B cell (primary cell): ENCODE measurements around the gene RFXAP. TPM values are rescaled to one million over a fixed set of nuclear protein-coding genes. Genes with fewer than 3 reads are reported as not detected.

Experiments used
- ATAC-seq: fragments of 200-7000 bp; cut with Tn5 transposase; one replicate; pipeline ENCODE4 v1.10.0; 2021; ENCODE audit warnings: low read depth, mild to moderate bottlenecking, moderate number of reproducible peaks, moderate library complexity
- CTCF ChIA-PET: fragments of 350-600 bp; sonication (Branson Sonifier 250); formaldehyde crosslinking; loops from one replicate; lab custom pipeline; 2021; ENCODE audit warnings: antibody characterized with exemption, inconsistent platforms; lab: Charles Lee
- POLR2A ChIA-PET: fragments of 350-600 bp; sonication (Branson Sonifier 250); formaldehyde crosslinking; loops from one replicate; lab custom pipeline; 2021; ENCODE audit warnings: antibody characterized with exemption; lab: Charles Lee
- DNase-seq: peaks from one replicate; pipeline ENCODE4 v3.0.0; 2013
- H2AFZ ChIP-seq: 2 replicates; pipeline ENCODE4 v1.6.1; 2012; ENCODE audit warnings: mild to moderate bottlenecking, low read depth, low read length; ENCODE audit not compliant: insufficient read depth, poor library complexity, severe bottlenecking
- H3K27ac ChIP-seq, 2 donors: 1 replicate in 1 of 2; 2 replicates in 1 of 2; pipeline ENCODE4 v1.5.1; 2012 to 2013; ENCODE audit warnings: low read length in 2 of 2, mild to moderate bottlenecking in 2 of 2, moderate library complexity in 1 of 2
- H3K27me3 ChIP-seq, 4 experiments: fragments of 200-600 bp in 1 of 4; sonication (generic) in 1 of 4; replicated peaks in 1 of 4; 1 replicate in 2 of 4; 2 replicates in 2 of 4; pipeline versions ENCODE4 v1.6.1 to v1.7.0; 2013 to 2016; ENCODE audit warnings: low read length in 3 of 4, mild to moderate bottlenecking in 2 of 4, mixed read lengths in 1 of 4, moderate library complexity in 1 of 4; ENCODE audit not compliant: insufficient read depth in 4 of 4, control insufficient read depth in 3 of 4; ENCODE audit errors: control extremely low read depth in 1 of 4
- H3K36me3 ChIP-seq, 2 experiments: replicated peaks in 1 of 2; 1 replicate in 1 of 2; 2 replicates in 1 of 2; pipeline versions ENCODE4 v1.6.1 to v1.7.1; 2013; ENCODE audit warnings: low read length in 1 of 2; ENCODE audit not compliant: insufficient read depth in 2 of 2, control insufficient read depth in 1 of 2; ENCODE audit errors: control extremely low read depth in 1 of 2, extremely low read depth in 1 of 2
- H3K4me1 ChIP-seq, 2 donors: fragments of 200-600 bp in 1 of 2; sonication (generic) in 1 of 2; 1 replicate in 1 of 2; 2 replicates in 1 of 2; pipeline versions ENCODE4 v1.5.1 to v1.6.1; 2013 to 2017; ENCODE audit warnings: low read length in 2 of 2; ENCODE audit not compliant: control insufficient read depth in 2 of 2, insufficient read depth in 2 of 2
- H3K4me2 ChIP-seq: replicated peaks from 2 replicates; pipeline ENCODE3; 2012; ENCODE audit warnings: mild to moderate bottlenecking, low read depth, low read length; ENCODE audit not compliant: poor library complexity, severe bottlenecking
- H3K4me3 ChIP-seq, 5 experiments: fragments of 200-600 bp in 1 of 5; sonication (generic) in 1 of 5; 1 replicate in 3 of 5; 2 replicates in 2 of 5; pipeline versions ENCODE4 v1.5.1 to v1.7.0; 2011 to 2016; ENCODE audit warnings: low read length in 4 of 5, mild to moderate bottlenecking in 4 of 5, low read depth in 2 of 5, control low read depth in 1 of 5, moderate library complexity in 1 of 5; ENCODE audit not compliant: insufficient read depth in 1 of 5; ENCODE audit errors: control extremely low read depth in 1 of 5, extremely low read depth in 1 of 5
- H3K79me2 ChIP-seq: fragments of 200-600 bp; sonication (generic); one replicate; pipeline ENCODE4 v1.6.0; 2016; ENCODE audit warnings: low read length; ENCODE audit not compliant: control insufficient read depth, insufficient read depth
- H3K9ac ChIP-seq: fragments of 200-600 bp; sonication (generic); 2 replicates; pipeline ENCODE4 v1.6.1; 2017; ENCODE audit warnings: mild to moderate bottlenecking, low read length, moderate library complexity
- H3K9me3 ChIP-seq, 3 donors: one replicate each; pipeline versions ENCODE4 v1.6.1 to v1.7.1; 2013; ENCODE audit warnings: low read length in 2 of 3; ENCODE audit not compliant: control insufficient read depth in 2 of 3, insufficient read depth in 1 of 3; ENCODE audit errors: control extremely low read depth in 1 of 3
- H4K20me1 ChIP-seq: 2 replicates; pipeline ENCODE4 v1.6.0; 2012; ENCODE audit warnings: mild to moderate bottlenecking, low read length; ENCODE audit not compliant: insufficient read depth, control insufficient read depth, poor library complexity, severe bottlenecking
- H3K27ac Mint-ChIP-seq: one replicate; pipeline ENCODE4 v1.8.0; 2021; ENCODE audit warnings: mixed read lengths
- H3K27me3 Mint-ChIP-seq: one replicate; pipeline ENCODE4 v1.8.0; 2021; ENCODE audit warnings: mixed read lengths
- H3K4me1 Mint-ChIP-seq: one replicate; pipeline ENCODE4 v1.8.0; 2021; ENCODE audit warnings: mixed read lengths
- H3K4me3 Mint-ChIP-seq: one replicate; pipeline ENCODE4 v1.8.0; 2021; ENCODE audit warnings: mixed read lengths
- H3K9me3 Mint-ChIP-seq: one replicate; pipeline ENCODE4 v1.8.0; 2022; ENCODE audit warnings: mixed read lengths; ENCODE audit not compliant: insufficient read depth
- CTCF ChIP-seq: fragments of 200-600 bp; IDR thresholded peaks from one replicate; pipeline ENCODE4 v1.8.0; 2022; ENCODE audit warnings: antibody characterized with exemption, mild to moderate bottlenecking
- EZH2 ChIP-seq: IDR thresholded peaks from 2 replicates; pipeline ENCODE4 v1.6.1; 2012; ENCODE audit warnings: borderline replicate concordance, low read depth, mild to moderate bottlenecking, moderate library complexity, low read length; ENCODE audit not compliant: insufficient read depth, poor library complexity, severe bottlenecking
- WGBS: methylation state at CpG from one replicate; pipeline ENCODE4 v1.1.5; 2013; ENCODE audit warnings: missing lambda C conversion rate; ENCODE audit not compliant: insufficient coverage; 5-methylcytosine and 5-hydroxymethylcytosine counted together
- intact Hi-C: fragments of 100-400 bp; cut with micrococcal nuclease; formaldehyde crosslinking; loops from one replicate; pipeline ENCODE4 v1.10.0; 2022
- polyA plus RNA-seq: library from polyadenylated mRNA; depleted of rRNA; stranded (reverse); fragments of >200 nt; gene quantifications from 2 replicates; pipeline ENCODE4 v1.2.3, GENCODE V29; 2012
- total RNA-seq, 2 donors: library from RNA; stranded (reverse); fragments of 120-200 nt in 1 of 2; gene quantifications; 1 replicate in 1 of 2; 2 replicates in 1 of 2; pipeline versions ENCODE4 v1.2.3 to v1.2.4, GENCODE V29; 2013 to 2022

RFXAP gene
- total and polyA plus RNA-seq, 2 donors (not counting 1 experiment from before 2014, with no cell fraction given), result 6.6 to 13.5 TPM

- no peak overlapping the region for H2AFZ ChIP-seq
- peaks cover 45% of the 10 kb centered on the region for H3K27me3 Mint-ChIP-seq
Observed at GRCh38 chr13:36814465-36814864, 4.6 kb upstream of the RFXAP start.

More at GRCh38 chr13:36814465-36814864, 4.6 kb upstream of the RFXAP start:
- Histone ChIP-seq H3K79me2 (peaks cover 2% of the 10 kb centered on the region), H4K20me1 (no peaks in the 10 kb centered on the region), H3K4me3 (no peak overlapping the region), H3K4me1 (peaks cover 0 to 6% of the 10 kb centered on the region in 2 donors), H3K9ac (no peak overlapping the region), H3K27ac (no peak overlapping the region), H3K4me2 (no peak overlapping the region), H3K27me3 (peaks cover 0 to 11% (median 4%) of the 10 kb centered on the region in 4 experiments), H3K36me3 (no peaks in the 10 kb centered on the region), H3K9me3 (peaks cover 0 to 3% (median 0%) of the 10 kb centered on the region in 3 donors)
- TF ChIP-seq CTCF (no peak), EZH2 (no peak)
- CTCF ChIA-PET, result interaction anchor here (1.3 kb wide), 1 partner anchor 167 kb away, joined by 5 read pairs; no protein-coding TSS in a partner anchor
- intact Hi-C loops, result loop anchor here (2.0 kb wide), 1 partner anchor 166 kb away; no protein-coding TSS in a partner anchor
- peaks cover 12% of the 10 kb centered on the region for H3K4me1 Mint-ChIP-seq
- no peak overlapping the region for H3K27ac Mint-ChIP-seq
- DNase-seq (no peak), ATAC-seq (no peak)
- no peaks in the 10 kb centered on the region for H3K9me3 Mint-ChIP-seq
- POLR2A ChIA-PET, result interaction anchor here (0.6 kb wide), 1 partner anchor 185 kb away, joined by 5 read pairs; no protein-coding TSS in a partner anchor
- H3K4me3 Mint-ChIP-seq, result no peak overlapping the region
- 32% methylated on average over 7 of the region's 9 CpGs for WGBS
